ENCODE data around the gene TMEM204. TPM values are rescaled to one million over a fixed set of nuclear protein-coding genes. Genes with fewer than 3 reads are reported as not detected.

TMEM204 gene
- total RNA-seq, 1 experiment from 2014 or later, result not detected

GRCh38 chr16:1523581-1524245, 9.8 kb upstream of the TMEM204 start:
- no TSS peak for BruUV-seq (replicated peaks)
- Histone ChIP-seq H3K4me3 (no peak overlapping the region), H3F3A (ENCODE audit: insufficient read depth, low read depth) (no peaks in the 10 kb centered on the region), H3K9me3 (ENCODE audit: insufficient read depth, low read depth) (no peaks in the 10 kb centered on the region), H2AFZ (no peak overlapping the region), H3K27ac (no peak overlapping the region), H3K79me2 (ENCODE audit: low read depth) (no peaks in the 10 kb centered on the region), H3K4me2 (no peak overlapping the region), H4K20me1 (ENCODE audit: insufficient read depth) (no peaks in the 10 kb centered on the region; the same call in 1 of the 2 replicates), H3K4me1 (replicated peaks; ENCODE audit: insufficient read depth) (no peaks in the 10 kb centered on the region), H3K27me3 (ENCODE audit: insufficient read depth, low read depth) (no peaks in the 10 kb centered on the region), H3K9me2 (ENCODE audit: insufficient read depth) (no peaks in the 10 kb centered on the region), H3K36me3 (ENCODE audit: low read depth) (no peaks in the 10 kb centered on the region)
- POLR2A ChIA-PET (ENCODE audit: unreplicated experiment), result no interaction called here
- CTCF ChIA-PET, result no interaction called here
- intact Hi-C loops (cut with micrococcal nuclease; ENCODE audit: unreplicated experiment), result no loop called here
- no peak for TF ChIP-seq CTCF (conservative IDR thresholded peaks at IDR 0.05)
- DNase-seq, result no peak

GRCh38 chr16:1524366-1524765, 9.1 kb upstream of the TMEM204 start:
- Histone ChIP-seq H3K27me3 (ENCODE audit: insufficient read depth, low read depth) (no peaks in the 10 kb centered on the region), H2AFZ (no peak overlapping the region), H3K9me3 (ENCODE audit: insufficient read depth, low read depth) (no peaks in the 10 kb centered on the region), H3K9me2 (ENCODE audit: insufficient read depth) (no peaks in the 10 kb centered on the region), H3K27ac (no peak overlapping the region), H3K4me3 (no peak overlapping the region), H3F3A (ENCODE audit: insufficient read depth, low read depth) (no peaks in the 10 kb centered on the region), H3K4me2 (no peak overlapping the region), H4K20me1 (ENCODE audit: insufficient read depth) (no peaks in the 10 kb centered on the region; the same call in 1 of the 2 replicates), H3K36me3 (ENCODE audit: low read depth) (no peaks in the 10 kb centered on the region), H3K4me1 (replicated peaks; ENCODE audit: insufficient read depth) (no peaks in the 10 kb centered on the region), H3K79me2 (ENCODE audit: low read depth) (no peaks in the 10 kb centered on the region)
- POLR2A ChIA-PET (ENCODE audit: unreplicated experiment), result no interaction called here
- CTCF ChIA-PET, result no interaction called here
- TF ChIP-seq EZH2 (IDR thresholded peaks at IDR 0.05; ENCODE audit: low read depth) (no peak), CTCF (conservative IDR thresholded peaks at IDR 0.05) (no peak)
- intact Hi-C loops (cut with micrococcal nuclease; ENCODE audit: unreplicated experiment), result no loop called here
- DNase-seq, result no peak
- no TSS peak for BruUV-seq (replicated peaks)

GRCh38 chr16:1525871-1526607, 7.4 kb upstream of the TMEM204 start:
- no peaks in the 10 kb centered on the region for H3K9me3 ChIP-seq (ENCODE audit: insufficient read depth, low read depth)
- H2AFZ ChIP-seq, result no peak overlapping the region
- H3K4me2 ChIP-seq, result no peak overlapping the region
- no peak for TF ChIP-seq CTCF (conservative IDR thresholded peaks at IDR 0.05)
- no peak for TF ChIP-seq EZH2 (IDR thresholded peaks at IDR 0.05; ENCODE audit: low read depth)
- H3K36me3 ChIP-seq (ENCODE audit: low read depth), result no peaks in the 10 kb centered on the region
- H3K9me2 ChIP-seq (ENCODE audit: insufficient read depth), result no peaks in the 10 kb centered on the region
- ChIA-PET POLR2A (ENCODE audit: unreplicated experiment) (no interaction called here), CTCF (no interaction called here)
- no peaks in the 10 kb centered on the region for H3F3A ChIP-seq (ENCODE audit: insufficient read depth, low read depth)
- no peaks in the 10 kb centered on the region for H3K27me3 ChIP-seq (ENCODE audit: insufficient read depth, low read depth)
- intact Hi-C loops (cut with micrococcal nuclease; ENCODE audit: unreplicated experiment), result no loop called here
- no peaks in the 10 kb centered on the region; the same call in 1 of the 2 replicates for H4K20me1 ChIP-seq (ENCODE audit: insufficient read depth)
- H3K27ac ChIP-seq, result no peak overlapping the region
- DNase-seq, result no peak
- H3K4me3 ChIP-seq, result no peak overlapping the region
- no peaks in the 10 kb centered on the region for H3K79me2 ChIP-seq (ENCODE audit: low read depth)
- no TSS peak for BruUV-seq (replicated peaks)
- H3K4me1 ChIP-seq (replicated peaks; ENCODE audit: insufficient read depth), result no peaks in the 10 kb centered on the region

Data from PC-9 (cell line).